Upper lobe of left lung (tissue), 6 donors: ENCODE data around the gene GPR17. TPM values are rescaled to one million over a fixed set of nuclear protein-coding genes. Genes with fewer than 3 reads are reported as not detected.

ENCODE experiments used
- ATAC-seq, 2 donors: fragments of 200-7000 bp; cut with Tn5 transposase; one replicate each; pipeline ENCODE4 v1.9.1; 2022; ENCODE audit warnings: mild to moderate bottlenecking in 2 of 2, moderate library complexity in 2 of 2; ENCODE audit not compliant: low FRiP score in 2 of 2
- DNase-seq, 2 donors: peaks; one replicate each; pipeline ENCODE4 v3.0.0-alpha.2; 2019 to 2020
- H3K27ac ChIP-seq, 4 donors: fragments of 200-600 bp; sonication (generic); one replicate each; pipeline ENCODE4 v1.5.1; 2016 to 2019
- H3K27me3 ChIP-seq, 4 donors: fragments of 200-600 bp; sonication (generic); one replicate each; pipeline ENCODE4 v1.5.1; 2017 to 2019
- H3K36me3 ChIP-seq, 4 donors: fragments of 200-600 bp; sonication (generic); one replicate each; pipeline ENCODE4 v1.5.1; 2016 to 2019
- H3K4me1 ChIP-seq, 4 donors: fragments of 200-600 bp; sonication (generic); one replicate each; pipeline ENCODE4 v1.5.1; 2018 to 2019
- H3K4me3 ChIP-seq, 4 donors: fragments of 200-600 bp; sonication (generic); one replicate each; pipeline ENCODE4 v1.5.1; 2017 to 2019; ENCODE audit warnings: mild to moderate bottlenecking in 2 of 4, moderate library complexity in 1 of 4
- H3K9me3 ChIP-seq, 4 donors: fragments of 200-600 bp; sonication (generic); one replicate each; pipeline ENCODE4 v1.5.1; 2018 to 2019
- CTCF ChIP-seq, 6 experiments: fragments of 450-650 bp in 4 of 6; fragments of 200-600 bp in 2 of 6; sonication (generic) in 2 of 6; IDR thresholded peaks; one replicate each; pipeline ENCODE4 v1.5.1; 2016 to 2019; ENCODE audit warnings: antibody characterized with exemption in 6 of 6
- EP300 ChIP-seq, 4 donors: sonication (generic); formaldehyde crosslinking; IDR thresholded peaks; one replicate each; pipeline ENCODE4 v1.5.1; 2017; ENCODE audit warnings: antibody characterized with exemption in 4 of 4, control low read depth in 2 of 4
- POLR2A ChIP-seq, 4 donors: fragments of 450-650 bp; IDR thresholded peaks; one replicate each; pipeline ENCODE4 v1.5.1; 2016 to 2017; ENCODE audit warnings: antibody characterized with exemption in 4 of 4, mild to moderate bottlenecking in 2 of 4
- POLR2AphosphoS5 ChIP-seq, 2 donors: sonication (generic); formaldehyde crosslinking; IDR thresholded peaks; one replicate each; pipeline ENCODE4 v1.5.1; 2017; ENCODE audit warnings: antibody characterized with exemption in 2 of 2
- WGBS, 2 donors: methylation state at CpG; one replicate each; pipeline ENCODE4 v1.1.5; 2017 to 2018; 5-methylcytosine and 5-hydroxymethylcytosine counted together
- total RNA-seq, 6 donors: library from RNA; depleted of rRNA in 4 of 6; stranded (reverse); fragments of >200 nt in 4 of 6; gene quantifications; one replicate each; pipeline versions ENCODE4 v1.1.0 to v1.2.1, GENCODE V29; 2016 to 2021
- donor health status: DM: no; HTN: no; CAD: no; lungs with moderate emphysema.
- donor health status: DM: no; HTN: yes; CAD: no; lungs with severe emphysema.

GPR17 gene
- total RNA-seq, 6 donors from 2014 or later, result 0.17 to 0.46 (median 0.24) TPM; not detected in 3

GRCh38 chr2:127619877-127620705 is 25.9 kb upstream of the GPR17 start:
- no peak for TF ChIP-seq CTCF (IDR thresholded peaks at IDR 0.05)
- no peak for TF ChIP-seq POLR2A (IDR thresholded peaks at IDR 0.05)
- no peak for TF ChIP-seq POLR2AphosphoS5 (IDR thresholded peaks at IDR 0.05)
- no peak for TF ChIP-seq EP300 (IDR thresholded peaks at IDR 0.05)
- WGBS, 2 donors, result 72 to 90% methylated on average over 15 to 16 of the region's 16 CpGs
- Histone ChIP-seq H3K4me3 (no peak overlapping the region), H3K4me1 (no peaks in the 10 kb centered on the region), H3K27me3 (no peaks in the 10 kb centered on the region), H3K27ac (no peak overlapping the region), H3K36me3 (no peaks in the 10 kb centered on the region), H3K9me3 (no peaks in the 10 kb centered on the region)
- DNase-seq, result peak; percentile 18 to 58
- ATAC-seq, result no peak

- Histone ChIP-seq H3K4me1 (no peaks in the 10 kb centered on the region), H3K36me3 (no peaks in the 10 kb centered on the region), H3K4me3 (no peak overlapping the region), H3K27me3 (no peaks in the 10 kb centered on the region), H3K27ac (no peak overlapping the region), H3K9me3 (no peaks in the 10 kb centered on the region)
- WGBS, 2 donors, result 61 to 64% methylated on average over 3 of the region's 3 CpGs
- TF ChIP-seq CTCF (IDR thresholded peaks at IDR 0.05) (no peak), EP300 (IDR thresholded peaks at IDR 0.05) (no peak), POLR2A (IDR thresholded peaks at IDR 0.05) (no peak), POLR2AphosphoS5 (IDR thresholded peaks at IDR 0.05) (no peak)
- ATAC-seq (no peak), DNase-seq (peak in 1 of 2 donors; percentile 1)
These were observed 25.1 kb upstream of the GPR17 start for GRCh38 chr2:127620866-127621265.

- Histone ChIP-seq H3K9me3 (no peaks in the 10 kb centered on the region), H3K4me1 (no peaks in the 10 kb centered on the region), H3K27me3 (no peaks in the 10 kb centered on the region), H3K4me3 (no peak overlapping the region), H3K27ac (no peak overlapping the region), H3K36me3 (no peaks in the 10 kb centered on the region)
- ATAC-seq, result no peak
- whole genome bisulfite sequencing, 2 donors, result 93 to 97% methylated on average over 14 of the region's 15 CpGs
- DNase-seq, result peak; percentile 12 to 54
- TF ChIP-seq POLR2A (IDR thresholded peaks at IDR 0.05) (no peak), CTCF (IDR thresholded peaks at IDR 0.05) (no peak), EP300 (IDR thresholded peaks at IDR 0.05) (no peak), POLR2AphosphoS5 (IDR thresholded peaks at IDR 0.05) (no peak)
These were observed 23.9 kb upstream of the GPR17 start for GRCh38 chr2:127621981-127622431.

- Histone ChIP-seq H3K4me1 (no peaks in the 10 kb centered on the region), H3K27ac (no peak overlapping the region), H3K27me3 (no peaks in the 10 kb centered on the region), H3K9me3 (no peaks in the 10 kb centered on the region), H3K36me3 (no peaks in the 10 kb centered on the region), H3K4me3 (no peak overlapping the region)
- WGBS, 2 donors, result 83 to 88% methylated on average over 13 to 21 of the region's 21 CpGs
- no peak for TF ChIP-seq EP300 (IDR thresholded peaks at IDR 0.05)
- TF ChIP-seq POLR2AphosphoS5 (IDR thresholded peaks at IDR 0.05), result no peak
- TF ChIP-seq CTCF (IDR thresholded peaks at IDR 0.05), result no peak
- no peak for TF ChIP-seq POLR2A (IDR thresholded peaks at IDR 0.05)
- no peak for ATAC-seq
- peak in 1 of 2 donors; percentile 18 for DNase-seq
These were observed 23.2 kb upstream of the GPR17 start for GRCh38 chr2:127622561-127623387.
